B cell (primary cell): ENCODE data around the gene SERPINE2. TPM values are rescaled to one million over a fixed set of nuclear protein-coding genes. Genes with fewer than 3 reads are reported as not detected.
A peak's percentile ranks its signal among the peaks of the same experiment; 100 is the strongest.
"Not testable (repeated sequence)": the region's sequence is repeated elsewhere in the genome, so short reads cannot be mapped to it uniquely, and the experiment has no call there.

Experiments used
- ATAC-seq: fragments of 200-7000 bp; cut with Tn5 transposase; one replicate; pipeline ENCODE4 v1.10.0; 2021; ENCODE audit warnings: low read depth, mild to moderate bottlenecking, moderate number of reproducible peaks, moderate library complexity
- CTCF ChIA-PET: fragments of 350-600 bp; sonication (Branson Sonifier 250); formaldehyde crosslinking; loops from one replicate; lab custom pipeline; 2021; ENCODE audit warnings: antibody characterized with exemption, inconsistent platforms; lab: Charles Lee
- POLR2A ChIA-PET: fragments of 350-600 bp; sonication (Branson Sonifier 250); formaldehyde crosslinking; loops from one replicate; lab custom pipeline; 2021; ENCODE audit warnings: antibody characterized with exemption; lab: Charles Lee
- DNase-seq: peaks from one replicate; pipeline ENCODE4 v3.0.0; 2013
- H2AFZ ChIP-seq: 2 replicates; pipeline ENCODE4 v1.6.1; 2012; ENCODE audit warnings: mild to moderate bottlenecking, low read depth, low read length; ENCODE audit not compliant: insufficient read depth, poor library complexity, severe bottlenecking
- H3K27ac ChIP-seq, 2 donors: 1 replicate in 1 of 2; 2 replicates in 1 of 2; pipeline ENCODE4 v1.5.1; 2012 to 2013; ENCODE audit warnings: low read length in 2 of 2, mild to moderate bottlenecking in 2 of 2, moderate library complexity in 1 of 2
- H3K27me3 ChIP-seq, 4 experiments: fragments of 200-600 bp in 1 of 4; sonication (generic) in 1 of 4; replicated peaks in 1 of 4; 1 replicate in 2 of 4; 2 replicates in 2 of 4; pipeline versions ENCODE4 v1.6.1 to v1.7.0; 2013 to 2016; ENCODE audit warnings: low read length in 3 of 4, mild to moderate bottlenecking in 2 of 4, mixed read lengths in 1 of 4, moderate library complexity in 1 of 4; ENCODE audit not compliant: insufficient read depth in 4 of 4, control insufficient read depth in 3 of 4; ENCODE audit errors: control extremely low read depth in 1 of 4
- H3K36me3 ChIP-seq, 2 experiments: replicated peaks in 1 of 2; 1 replicate in 1 of 2; 2 replicates in 1 of 2; pipeline versions ENCODE4 v1.6.1 to v1.7.1; 2013; ENCODE audit warnings: low read length in 1 of 2; ENCODE audit not compliant: insufficient read depth in 2 of 2, control insufficient read depth in 1 of 2; ENCODE audit errors: control extremely low read depth in 1 of 2, extremely low read depth in 1 of 2
- H3K4me1 ChIP-seq, 2 donors: fragments of 200-600 bp in 1 of 2; sonication (generic) in 1 of 2; 1 replicate in 1 of 2; 2 replicates in 1 of 2; pipeline versions ENCODE4 v1.5.1 to v1.6.1; 2013 to 2017; ENCODE audit warnings: low read length in 2 of 2; ENCODE audit not compliant: control insufficient read depth in 2 of 2, insufficient read depth in 2 of 2
- H3K4me2 ChIP-seq: replicated peaks from 2 replicates; pipeline ENCODE3; 2012; ENCODE audit warnings: mild to moderate bottlenecking, low read depth, low read length; ENCODE audit not compliant: poor library complexity, severe bottlenecking
- H3K4me3 ChIP-seq, 5 experiments: fragments of 200-600 bp in 1 of 5; sonication (generic) in 1 of 5; 1 replicate in 3 of 5; 2 replicates in 2 of 5; pipeline versions ENCODE4 v1.5.1 to v1.7.0; 2011 to 2016; ENCODE audit warnings: low read length in 4 of 5, mild to moderate bottlenecking in 4 of 5, low read depth in 2 of 5, control low read depth in 1 of 5, moderate library complexity in 1 of 5; ENCODE audit not compliant: insufficient read depth in 1 of 5; ENCODE audit errors: control extremely low read depth in 1 of 5, extremely low read depth in 1 of 5
- H3K79me2 ChIP-seq: fragments of 200-600 bp; sonication (generic); one replicate; pipeline ENCODE4 v1.6.0; 2016; ENCODE audit warnings: low read length; ENCODE audit not compliant: control insufficient read depth, insufficient read depth
- H3K9ac ChIP-seq: fragments of 200-600 bp; sonication (generic); 2 replicates; pipeline ENCODE4 v1.6.1; 2017; ENCODE audit warnings: mild to moderate bottlenecking, low read length, moderate library complexity
- H3K9me3 ChIP-seq, 3 donors: one replicate each; pipeline versions ENCODE4 v1.6.1 to v1.7.1; 2013; ENCODE audit warnings: low read length in 2 of 3; ENCODE audit not compliant: control insufficient read depth in 2 of 3, insufficient read depth in 1 of 3; ENCODE audit errors: control extremely low read depth in 1 of 3
- H4K20me1 ChIP-seq: 2 replicates; pipeline ENCODE4 v1.6.0; 2012; ENCODE audit warnings: mild to moderate bottlenecking, low read length; ENCODE audit not compliant: insufficient read depth, control insufficient read depth, poor library complexity, severe bottlenecking
- H3K27ac Mint-ChIP-seq: one replicate; pipeline ENCODE4 v1.8.0; 2021; ENCODE audit warnings: mixed read lengths
- H3K27me3 Mint-ChIP-seq: one replicate; pipeline ENCODE4 v1.8.0; 2021; ENCODE audit warnings: mixed read lengths
- H3K4me1 Mint-ChIP-seq: one replicate; pipeline ENCODE4 v1.8.0; 2021; ENCODE audit warnings: mixed read lengths
- H3K4me3 Mint-ChIP-seq: one replicate; pipeline ENCODE4 v1.8.0; 2021; ENCODE audit warnings: mixed read lengths
- H3K9me3 Mint-ChIP-seq: one replicate; pipeline ENCODE4 v1.8.0; 2022; ENCODE audit warnings: mixed read lengths; ENCODE audit not compliant: insufficient read depth
- CTCF ChIP-seq: fragments of 200-600 bp; IDR thresholded peaks from one replicate; pipeline ENCODE4 v1.8.0; 2022; ENCODE audit warnings: antibody characterized with exemption, mild to moderate bottlenecking
- EZH2 ChIP-seq: IDR thresholded peaks from 2 replicates; pipeline ENCODE4 v1.6.1; 2012; ENCODE audit warnings: borderline replicate concordance, low read depth, mild to moderate bottlenecking, moderate library complexity, low read length; ENCODE audit not compliant: insufficient read depth, poor library complexity, severe bottlenecking
- WGBS: methylation state at CpG from one replicate; pipeline ENCODE4 v1.1.5; 2013; ENCODE audit warnings: missing lambda C conversion rate; ENCODE audit not compliant: insufficient coverage; 5-methylcytosine and 5-hydroxymethylcytosine counted together
- intact Hi-C: fragments of 100-400 bp; cut with micrococcal nuclease; formaldehyde crosslinking; loops from one replicate; pipeline ENCODE4 v1.10.0; 2022
- polyA plus RNA-seq: library from polyadenylated mRNA; depleted of rRNA; stranded (reverse); fragments of >200 nt; gene quantifications from 2 replicates; pipeline ENCODE4 v1.2.3, GENCODE V29; 2012
- total RNA-seq, 2 donors: library from RNA; stranded (reverse); fragments of 120-200 nt in 1 of 2; gene quantifications; 1 replicate in 1 of 2; 2 replicates in 1 of 2; pipeline versions ENCODE4 v1.2.3 to v1.2.4, GENCODE V29; 2013 to 2022

The SERPINE2 gene
- total and polyA plus RNA-seq, 2 donors (not counting 1 experiment from before 2014, with no cell fraction given), result 0.45 to 1.8 TPM

DNA sequence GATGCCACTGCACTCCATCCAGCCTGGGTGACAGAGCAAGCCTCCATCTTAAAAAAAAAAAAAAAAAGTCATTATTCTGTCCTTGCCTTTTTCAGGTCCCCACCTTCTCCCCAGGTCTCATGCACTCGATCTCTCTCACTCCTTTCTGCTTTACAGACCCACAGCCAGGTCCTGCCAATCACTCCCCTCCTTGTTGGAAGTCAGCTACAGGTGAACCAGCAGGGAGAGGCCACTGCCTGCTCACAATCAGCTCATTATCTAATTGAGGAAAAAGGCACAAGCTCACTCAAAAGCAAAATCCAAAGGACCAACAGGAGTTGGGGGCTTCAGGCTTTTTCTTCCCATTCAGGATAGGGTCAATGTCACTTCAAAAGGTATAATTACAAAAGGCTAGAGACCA, 96.0 kb downstream of the SERPINE2 start:
- Mint-ChIP-seq H3K9me3 (peaks cover 7% of the 10 kb centered on the region), H3K4me1 (peaks cover 55% of the 10 kb centered on the region), H3K4me3 (peak overlapping the region; percentile 94), H3K27me3 (no peaks in the 10 kb centered on the region), H3K27ac (peak overlapping the region; percentile 76)
- POLR2A ChIA-PET, result interaction anchor here (0.7 to 1.1 kb wide), 3 partner anchors 9 to 48 kb away, joined by 3 to 4 read pairs (median 3); no protein-coding TSS in a partner anchor
- Histone ChIP-seq H3K4me2 (peak overlapping the region; percentile 99), H2AFZ (no peak overlapping the region), H3K79me2 (peaks cover 93% of the 10 kb centered on the region), H3K27me3 (no peaks in the 10 kb centered on the region), H3K36me3 (no peaks in the 10 kb centered on the region), H3K27ac (no peak overlapping the region), H3K4me3 (peak overlapping the region in 1 of 5 experiments; percentile 91), H3K9me3 (peaks cover 0 to 10% (median 4%) of the 10 kb centered on the region in 3 donors), H3K9ac (peak overlapping the region; percentile 98), H4K20me1 (peaks cover 9% of the 10 kb centered on the region), H3K4me1 (peaks cover 31 to 46% of the 10 kb centered on the region in 2 donors)
- intact Hi-C loops, result loop anchor here (10.0 kb wide), 1 partner anchor 1002 kb away; no protein-coding TSS in a partner anchor
- WGBS, result 78% methylated on average over 1 of the region's 1 CpG
- CTCF ChIA-PET, result interaction anchor here (0.6 to 1.5 kb wide), 7 partner anchors 19 to 257 kb away, joined by 3 to 4 read pairs (median 4); no protein-coding TSS in a partner anchor
- DNase-seq (no peak), ATAC-seq (no peak)
- TF ChIP-seq EZH2 (no peak), CTCF (no peak)

DNA sequence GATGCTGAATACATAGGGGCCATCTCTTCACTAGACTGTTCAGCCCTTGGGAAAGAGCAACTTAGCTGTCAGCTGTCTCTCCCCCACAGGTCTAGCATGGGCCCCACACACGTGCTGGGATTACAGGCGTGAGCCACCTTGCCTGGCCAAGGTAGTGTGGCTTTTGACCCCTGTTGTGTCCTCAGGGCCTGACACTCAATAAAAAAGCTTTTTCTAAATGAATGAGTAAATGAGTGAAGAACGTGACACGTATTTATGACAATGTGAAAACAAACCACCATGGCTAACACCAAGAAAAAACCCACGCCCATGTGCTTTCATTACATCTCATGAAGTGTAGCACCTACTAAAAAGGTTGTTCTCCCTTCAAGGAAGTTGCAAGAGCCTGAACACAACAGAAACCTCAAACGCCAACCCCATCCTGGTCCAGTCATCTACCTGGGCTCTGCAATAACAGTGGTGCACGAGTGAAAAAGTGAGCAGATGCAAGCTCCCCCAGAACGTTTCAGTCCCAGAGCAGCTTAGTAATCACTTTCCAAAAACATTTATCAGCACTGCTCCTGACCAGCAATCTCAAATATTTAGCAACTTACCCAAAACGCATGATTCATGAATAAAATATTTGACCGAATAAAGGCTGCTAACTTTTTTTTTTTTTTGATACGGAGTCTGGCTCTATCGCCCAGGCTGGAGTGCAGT, 97.4 kb downstream of the SERPINE2 start:
- Histone ChIP-seq H3K36me3 (no peaks in the 10 kb centered on the region), H2AFZ (no peak overlapping the region), H4K20me1 (peaks cover 19% of the 10 kb centered on the region), H3K9me3 (peaks cover 0 to 10% (median 4%) of the 10 kb centered on the region in 3 donors), H3K4me1 (peaks cover 39 to 48% of the 10 kb centered on the region in 2 donors), H3K4me3 (no peak overlapping the region), H3K79me2 (peaks cover 93% of the 10 kb centered on the region), H3K9ac (no peak overlapping the region), H3K27me3 (no peaks in the 10 kb centered on the region), H3K27ac (peak overlapping the region in 1 of 2 donors; percentile 28), H3K4me2 (no peak overlapping the region)
- DNase-seq (no peak), ATAC-seq (no peak)
- H3K27me3 Mint-ChIP-seq, result no peaks in the 10 kb centered on the region
- peaks cover 61% of the 10 kb centered on the region for H3K4me1 Mint-ChIP-seq
- 80% methylated on average over 8 of the region's 12 CpGs for WGBS
- POLR2A ChIA-PET, result no interaction called here
- intact Hi-C loops, result loop anchor here (10.0 kb wide), 1 partner anchor 1003 kb away; no protein-coding TSS in a partner anchor
- CTCF ChIA-PET, result interaction anchor here (0.6 to 3.0 kb wide), 5 partner anchors 18 to 412 kb away, joined by 3 to 11 read pairs (median 3); no protein-coding TSS in a partner anchor
- H3K27ac Mint-ChIP-seq, result peak overlapping the region; percentile 71
- TF ChIP-seq EZH2, result no peak
- TF ChIP-seq CTCF, result no peak
- H3K4me3 Mint-ChIP-seq, result peak overlapping the region; percentile 76
- H3K9me3 Mint-ChIP-seq, result peaks cover 7% of the 10 kb centered on the region

DNA sequence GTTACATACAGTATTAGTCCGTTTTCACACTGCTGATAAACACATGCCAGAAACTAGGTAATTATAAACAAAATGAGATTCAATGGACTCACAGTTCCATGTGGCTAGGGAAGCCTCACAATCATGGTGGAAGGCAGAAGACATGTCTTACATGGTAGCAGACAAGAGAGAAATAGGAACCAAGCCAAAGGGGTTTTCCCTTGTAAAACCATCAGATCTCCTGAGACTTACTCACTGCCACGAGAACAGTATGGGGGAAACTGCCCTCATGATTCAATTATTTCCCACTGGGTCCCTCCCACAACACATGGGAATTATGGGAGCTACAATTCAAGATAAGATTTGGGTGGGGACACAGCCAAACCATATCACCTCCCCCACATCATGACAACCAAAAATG, 99.6 kb downstream of the SERPINE2 start:
- DNase-seq (peak; percentile 64), ATAC-seq (peak; percentile 75)
- intact Hi-C loops, result loop anchor here (2.0 kb wide), 1 partner anchor 17 kb away; the partner anchor contains the start of gene MRPL44
- H3K27me3 Mint-ChIP-seq, POLR2A ChIA-PET, H2AFZ ChIP-seq, H3K9me3 ChIP-seq, H3K36me3 ChIP-seq, H3K27me3 ChIP-seq, H3K4me3 ChIP-seq, H3K9me3 Mint-ChIP-seq, H3K9ac ChIP-seq: not testable (repeated sequence)
- peak overlapping the region; percentile 78 for H3K27ac Mint-ChIP-seq
- Histone ChIP-seq H3K27ac (peak overlapping the region in 1 of 2 donors; percentile 28), H3K4me1 (peaks cover 36 to 41% of the 10 kb centered on the region in 2 donors), H3K4me2 (peak overlapping the region; percentile 18), H3K79me2 (peaks cover 93% of the 10 kb centered on the region), H4K20me1 (peaks cover 29% of the 10 kb centered on the region)
- peaks cover 69% of the 10 kb centered on the region for H3K4me1 Mint-ChIP-seq
- CTCF ChIA-PET, result interaction anchor here (0.7 to 3.0 kb wide), 3 partner anchors 10 to 36 kb away, joined by 4 to 11 read pairs (median 4); no protein-coding TSS in a partner anchor
- WGBS, result no CpG with 5 or more reads among the region's 2 CpGs
- peak overlapping the region; percentile 62 for H3K4me3 Mint-ChIP-seq
